ENCODE data around the gene TBC1D10B. TPM values are rescaled to one million over a fixed set of nuclear protein-coding genes. Genes with fewer than 3 reads are reported as not detected.
"Not testable (repeated sequence)": the region's sequence is repeated elsewhere in the genome, so short reads cannot be mapped to it uniquely, and the experiment has no call there.

TBC1D10B gene
- total and polyA plus RNA-seq, 3 experiments from 2014 or later, result 17.3 to 61.4 (median 59.0) TPM

- H3K4me1 ChIP-seq (ENCODE audit: insufficient read depth, low read length); POLR2A ChIA-PET; H3K36me3 ChIP-seq (ENCODE audit: insufficient read depth, low read length); H3K27me3 ChIP-seq (ENCODE audit: insufficient read depth, low read length, poor library complexity, severe bottlenecking); H3K9me3 ChIP-seq (ENCODE audit: low read length); H3K4me3 Mint-ChIP-seq; CTCF ChIA-PET; H3K9me3 Mint-ChIP-seq; H3K27me3 Mint-ChIP-seq; H3K36me3 Mint-ChIP-seq; H3K4me3 ChIP-seq (ENCODE audit: low read length); DNase-seq; H3K27ac ChIP-seq (ENCODE audit: low read depth, low read length): not testable (repeated sequence)
- Mint-ChIP-seq H3K27ac (peak overlapping the region in 5 of 8 donors; percentile 2 to 82 (median 61)), H3K4me1 (peaks cover 23 to 49% (median 37%) of the 10 kb centered on the region in 3 donors)
Measured at GRCh38 chr16:30324220-30324619, 46.1 kb downstream of the TBC1D10B start.

- H3K27me3 Mint-ChIP-seq; H3K4me3 Mint-ChIP-seq; H3K4me1 ChIP-seq (ENCODE audit: insufficient read depth, low read length); H3K4me3 ChIP-seq (ENCODE audit: low read length); H3K36me3 Mint-ChIP-seq; H3K9me3 ChIP-seq (ENCODE audit: low read length); DNase-seq; H3K36me3 ChIP-seq (ENCODE audit: insufficient read depth, low read length); H3K9me3 Mint-ChIP-seq; H3K27me3 ChIP-seq (ENCODE audit: insufficient read depth, low read length, poor library complexity, severe bottlenecking); POLR2A ChIA-PET; CTCF ChIA-PET; H3K27ac ChIP-seq (ENCODE audit: low read depth, low read length): not testable (repeated sequence)
- peaks cover 16 to 44% (median 25%) of the 10 kb centered on the region in 3 donors for H3K4me1 Mint-ChIP-seq
- H3K27ac Mint-ChIP-seq, result peak overlapping the region in 1 of 8 donors; percentile 54
Measured at GRCh38 chr16:30318647-30319046, 51.6 kb downstream of the TBC1D10B start.

GRCh38 chr16:30310937-30311336 is 59.4 kb downstream of the TBC1D10B start:
- H3K4me1 ChIP-seq (ENCODE audit: insufficient read depth, low read length); DNase-seq; H3K9me3 Mint-ChIP-seq; H3K36me3 Mint-ChIP-seq; H3K27me3 Mint-ChIP-seq; CTCF ChIA-PET; POLR2A ChIA-PET; H3K4me3 Mint-ChIP-seq; H3K36me3 ChIP-seq (ENCODE audit: insufficient read depth, low read length); H3K9me3 ChIP-seq (ENCODE audit: low read length); H3K27me3 ChIP-seq (ENCODE audit: insufficient read depth, low read length, poor library complexity, severe bottlenecking); H3K27ac ChIP-seq (ENCODE audit: low read depth, low read length); H3K4me3 ChIP-seq (ENCODE audit: low read length): not testable (repeated sequence)
- peak overlapping the region in 2 of 8 donors; percentile 35 to 51 for H3K27ac Mint-ChIP-seq
- peaks cover 21 to 39% (median 36%) of the 10 kb centered on the region in 3 donors for H3K4me1 Mint-ChIP-seq

GRCh38 chr16:30309255-30309654 is 61.0 kb downstream of the TBC1D10B start:
- POLR2A ChIA-PET; H3K36me3 Mint-ChIP-seq; CTCF ChIA-PET; DNase-seq; H3K4me3 ChIP-seq (ENCODE audit: low read length); H3K4me3 Mint-ChIP-seq; H3K36me3 ChIP-seq (ENCODE audit: insufficient read depth, low read length); H3K4me1 ChIP-seq (ENCODE audit: insufficient read depth, low read length); H3K27me3 ChIP-seq (ENCODE audit: insufficient read depth, low read length, poor library complexity, severe bottlenecking); H3K27ac ChIP-seq (ENCODE audit: low read depth, low read length); H3K27me3 Mint-ChIP-seq; H3K9me3 ChIP-seq (ENCODE audit: low read length); H3K9me3 Mint-ChIP-seq: not testable (repeated sequence)
- Mint-ChIP-seq H3K27ac (peak overlapping the region in 3 of 8 donors; percentile 5 to 80 (median 57)), H3K4me1 (peaks cover 14 to 26% (median 26%) of the 10 kb centered on the region in 3 donors)

Other genes starting within 250 kb of the TBC1D10B start
- 10 to 100 TPM; 38.3 to 43.0 TPM for gene MAPK3, start 247.3 kb downstream of the TBC1D10B start, total RNA-seq
- 7.0 TPM for gene MAPK3, start 247.3 kb downstream of the TBC1D10B start, polyA plus RNA-seq
- 100 to 1,000 TPM; 889 to 952 TPM for gene CORO1A, start 186.9 kb downstream of the TBC1D10B start, total RNA-seq
- gene CORO1A, start 186.9 kb downstream of the TBC1D10B start, polyA plus RNA-seq, result 1,446 TPM
- gene BOLA2B, start 176.8 kb downstream of the TBC1D10B start, total RNA-seq, result 100 to 1,000 TPM; 268 to 271 TPM
- gene BOLA2B, start 176.8 kb downstream of the TBC1D10B start, polyA plus RNA-seq, result 208 TPM
- gene SLX1A, start 176.6 kb downstream of the TBC1D10B start, total RNA-seq, result 10 to 100 TPM; 63.6 to 70.9 TPM
- 68.8 TPM for gene SLX1A, start 176.6 kb downstream of the TBC1D10B start, polyA plus RNA-seq
- gene SULT1A3, start 171.2 kb downstream of the TBC1D10B start, total RNA-seq, result 10 to 100 TPM; 12.7 to 17.6 TPM
- 1.4 TPM for gene SULT1A3, start 171.2 kb downstream of the TBC1D10B start, polyA plus RNA-seq
- 10 to 100 TPM; 10.2 to 12.0 TPM for gene NPIPB13, start 122.0 kb downstream of the TBC1D10B start, total RNA-seq
- 1.2 TPM for gene NPIPB13, start 122.0 kb downstream of the TBC1D10B start, polyA plus RNA-seq
- gene CD2BP2, start 15.2 kb downstream of the TBC1D10B start, total RNA-seq, result 10 to 100 TPM; 84.5 to 89.5 TPM
- gene CD2BP2, start 15.2 kb downstream of the TBC1D10B start, polyA plus RNA-seq, result 27.2 TPM
- gene MYL11, start 4.3 kb upstream of the TBC1D10B start, total RNA-seq, result 1 to 10 TPM; 1.9 to 2.4 TPM
- 4.6 TPM for gene MYL11, start 4.3 kb upstream of the TBC1D10B start, polyA plus RNA-seq
- 100 to 1,000 TPM; 187 to 193 TPM for gene SEPTIN1, start 12.1 kb upstream of the TBC1D10B start, total RNA-seq
- gene SEPTIN1, start 12.1 kb upstream of the TBC1D10B start, polyA plus RNA-seq, result 227 TPM
- gene ZNF48, start 24.9 kb upstream of the TBC1D10B start, total RNA-seq, result 10 to 100 TPM; 18.4 to 19.3 TPM
- 10.2 TPM for gene ZNF48, start 24.9 kb upstream of the TBC1D10B start, polyA plus RNA-seq
- gene ZNF771, start 37.1 kb upstream of the TBC1D10B start, total RNA-seq, result 1 to 10 TPM; 7.3 to 9.8 TPM
- gene ZNF771, start 37.1 kb upstream of the TBC1D10B start, polyA plus RNA-seq, result 6.0 TPM
- 100 to 1,000 TPM; 174 to 175 TPM for gene DCTPP1, start 59.5 kb upstream of the TBC1D10B start, total RNA-seq
- 73.7 TPM for gene DCTPP1, start 59.5 kb upstream of the TBC1D10B start, polyA plus RNA-seq
- gene SEPHS2, start 75.4 kb upstream of the TBC1D10B start, total RNA-seq, result 10 to 100 TPM; 68.2 to 71.0 TPM
- gene SEPHS2, start 75.4 kb upstream of the TBC1D10B start, polyA plus RNA-seq, result 59.0 TPM
- 100 to 1,000 TPM; 333 to 363 TPM for gene ITGAL, start 102.2 kb upstream of the TBC1D10B start, total RNA-seq
- gene ITGAL, start 102.2 kb upstream of the TBC1D10B start, polyA plus RNA-seq, result 256 TPM
- gene ZNF768, start 156.1 kb upstream of the TBC1D10B start, total RNA-seq, result 10 to 100 TPM; 13.5 to 15.1 TPM
- 2.5 TPM for gene ZNF768, start 156.1 kb upstream of the TBC1D10B start, polyA plus RNA-seq
- gene ZNF747, start 164.4 kb upstream of the TBC1D10B start, total RNA-seq, result 10 to 100 TPM; 13.5 to 17.0 TPM
- gene ZNF747, start 164.4 kb upstream of the TBC1D10B start, polyA plus RNA-seq, result 8.4 TPM
- gene ZNF764, start 187.9 kb upstream of the TBC1D10B start, total RNA-seq, result 10 to 100 TPM; 15.1 to 15.7 TPM
- gene ZNF764, start 187.9 kb upstream of the TBC1D10B start, polyA plus RNA-seq, result 8.9 TPM
- 10 to 100 TPM in 1 of 2 experiments, 1 to 10 TPM in 1; 9.6 to 10.8 TPM for gene ZNF688, start 201.2 kb upstream of the TBC1D10B start, total RNA-seq
- gene ZNF688, start 201.2 kb upstream of the TBC1D10B start, polyA plus RNA-seq, result 28.5 TPM
- 10 to 100 TPM; 10.9 to 13.0 TPM for gene ZNF785, start 215.2 kb upstream of the TBC1D10B start, total RNA-seq
- 4.8 TPM for gene ZNF785, start 215.2 kb upstream of the TBC1D10B start, polyA plus RNA-seq
- 10 to 100 TPM; 14.6 to 15.7 TPM for gene ZNF689, start 239.9 kb upstream of the TBC1D10B start, total RNA-seq
- 13.7 TPM for gene ZNF689, start 239.9 kb upstream of the TBC1D10B start, polyA plus RNA-seq